T-cell (primary cell): Measurements from ENCODE around the gene XG. TPM values are rescaled to one million over a fixed set of nuclear protein-coding genes. Genes with fewer than 3 reads are reported as not detected.

Source experiments
- ATAC-seq, 4 experiments: fragments of 200-7000 bp in 3 of 4; fragments of 150-1000 bp in 1 of 4; cut with Tn5 transposase; replicated peaks in 1 of 4; 1 replicate in 3 of 4; 2 replicates in 1 of 4; pipeline ENCODE4 v1.10.0; 2021; ENCODE audit warnings: moderate library complexity in 3 of 4, mild to moderate bottlenecking in 2 of 4, moderate number of reproducible peaks in 1 of 4
- CTCF ChIA-PET, 2 donors: fragments of 300-600 bp; sonication (Branson Sonifier 250); formaldehyde crosslinking; loops; one replicate each; lab custom pipeline; 2022; ENCODE audit warnings: antibody characterized with exemption in 2 of 2; lab: Charles Lee
- POLR2A ChIA-PET, 2 donors: fragments of 300-600 bp; sonication (Branson Sonifier 250); formaldehyde crosslinking; loops; one replicate each; lab custom pipeline; 2022; ENCODE audit warnings: antibody characterized with exemption in 2 of 2; lab: Charles Lee
- DNase-seq, 35 experiments: peaks; one replicate each; pipeline versions ENCODE4 v3.0.0 to v3.0.0-alpha.2; 2013 to 2023
- H3K27ac ChIP-seq: one replicate; pipeline ENCODE4 v1.5.1; 2013; ENCODE audit warnings: low read length
- H3K27me3 ChIP-seq, 2 experiments: replicated peaks in 1 of 2; 1 replicate in 1 of 2; 2 replicates in 1 of 2; pipeline versions ENCODE4 v1.6.1 to v1.7.0; 2013; ENCODE audit warnings: low read length in 1 of 2, mixed read lengths in 1 of 2; ENCODE audit not compliant: control insufficient read depth in 2 of 2, insufficient read depth in 2 of 2; ENCODE audit errors: extremely low read depth in 1 of 2
- H3K36me3 ChIP-seq, 2 donors: 1 replicate in 1 of 2; 2 replicates in 1 of 2; pipeline versions ENCODE4 v1.6.1 to v1.7.0; 2013; ENCODE audit warnings: low read length in 1 of 2; ENCODE audit not compliant: control insufficient read depth in 2 of 2, insufficient read depth in 1 of 2; ENCODE audit errors: extremely low read depth in 1 of 2
- H3K4me1 ChIP-seq, 2 experiments: 1 replicate in 1 of 2; 2 replicates in 1 of 2; pipeline versions ENCODE4 v1.6.1 to v1.7.0; 2013; ENCODE audit warnings: low read length in 2 of 2, mixed read lengths in 1 of 2; ENCODE audit not compliant: insufficient read depth in 2 of 2, control insufficient read depth in 1 of 2; ENCODE audit errors: extremely low read depth in 1 of 2
- H3K4me3 ChIP-seq, 2 donors: 1 replicate in 1 of 2; 2 replicates in 1 of 2; pipeline versions ENCODE4 v1.5.1 to v1.7.0; 2013; ENCODE audit warnings: mild to moderate bottlenecking in 2 of 2, low read length in 1 of 2, moderate library complexity in 1 of 2; ENCODE audit not compliant: control insufficient read depth in 1 of 2; ENCODE audit errors: extremely low read depth in 1 of 2
- H3K9me3 ChIP-seq: 2 replicates; pipeline ENCODE4 v1.7.0; 2013
- H3K27ac Mint-ChIP-seq, 2 donors: one replicate each; pipeline ENCODE4 v1.8.0; 2020 to 2021; ENCODE audit warnings: mild to moderate bottlenecking in 2 of 2, mixed read lengths in 2 of 2
- H3K27me3 Mint-ChIP-seq, 2 donors: one replicate each; pipeline ENCODE4 v1.8.0; 2021 to 2022; ENCODE audit warnings: mixed read lengths in 2 of 2
- H3K36me3 Mint-ChIP-seq: one replicate; pipeline ENCODE4 v1.8.0; 2021; ENCODE audit warnings: mixed read lengths
- H3K4me1 Mint-ChIP-seq, 3 donors: one replicate each; pipeline ENCODE4 v1.8.0; 2020 to 2022; ENCODE audit warnings: mixed read lengths in 3 of 3, mild to moderate bottlenecking in 1 of 3
- H3K4me3 Mint-ChIP-seq, 3 donors: one replicate each; pipeline ENCODE4 v1.8.0; 2020 to 2022; ENCODE audit warnings: mild to moderate bottlenecking in 3 of 3, mixed read lengths in 3 of 3, moderate library complexity in 3 of 3
- H3K9me3 Mint-ChIP-seq, 3 donors: one replicate each; pipeline ENCODE4 v1.8.0; 2020 to 2022; ENCODE audit warnings: mixed read lengths in 3 of 3
- WGBS: methylation state at CpG from one replicate; pipeline ENCODE4 v1.1.5; 2013; ENCODE audit warnings: missing lambda C conversion rate; ENCODE audit not compliant: insufficient coverage; 5-methylcytosine and 5-hydroxymethylcytosine counted together
- total RNA-seq, 35 experiments: library from RNA in 6 of 35; stranded (reverse) in 6 of 35; fragments of 120-200 nt in 1 of 35; gene quantifications; one replicate each; pipeline versions ENCODE4 v1.2.1 to v1.2.4 and lab custom pipeline; 2013 to 2026

Gene XG
- total RNA-seq, 5 donors from 2014 or later (not counting 1 experiment from before 2014, with no cell fraction given), result 0.13 to 1.5 TPM; not detected in 3

DNA sequence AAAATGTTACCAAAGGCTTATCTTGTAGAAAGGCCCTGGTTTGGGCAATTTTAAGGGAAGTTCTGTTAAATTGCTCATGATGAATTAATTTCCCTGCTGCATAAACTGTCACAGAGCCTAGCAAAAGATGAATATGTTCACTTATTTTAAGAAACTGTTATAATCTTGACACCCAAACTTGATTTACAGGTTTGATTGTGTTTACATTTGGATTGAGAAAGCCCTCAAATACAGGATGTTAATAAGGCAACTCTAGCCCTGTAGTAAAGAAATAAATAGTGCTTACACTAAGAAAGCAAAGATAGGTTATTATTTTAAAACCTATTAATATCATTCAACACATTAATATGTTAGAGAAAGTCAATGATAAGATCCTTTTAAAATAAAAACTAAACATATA lies 95.2 kb downstream of the XG start:
- ChIA-PET POLR2A (no interaction called here), CTCF (no interaction called here)
- Histone ChIP-seq H3K27ac (no peak overlapping the region), H3K4me1 (no peaks in the 10 kb centered on the region), H3K27me3 (no peaks in the 10 kb centered on the region), H3K36me3 (no peaks in the 10 kb centered on the region), H3K9me3 (no peaks in the 10 kb centered on the region), H3K4me3 (no peak overlapping the region)
- Mint-ChIP-seq H3K9me3 (no peaks in the 10 kb centered on the region), H3K27me3 (peaks cover 6 to 14% of the 10 kb centered on the region in 2 donors), H3K27ac (no peak overlapping the region), H3K4me3 (no peak overlapping the region), H3K36me3 (no peaks in the 10 kb centered on the region), H3K4me1 (no peaks in the 10 kb centered on the region)
- no peak for DNase-seq
- ATAC-seq, result no peak

DNA sequence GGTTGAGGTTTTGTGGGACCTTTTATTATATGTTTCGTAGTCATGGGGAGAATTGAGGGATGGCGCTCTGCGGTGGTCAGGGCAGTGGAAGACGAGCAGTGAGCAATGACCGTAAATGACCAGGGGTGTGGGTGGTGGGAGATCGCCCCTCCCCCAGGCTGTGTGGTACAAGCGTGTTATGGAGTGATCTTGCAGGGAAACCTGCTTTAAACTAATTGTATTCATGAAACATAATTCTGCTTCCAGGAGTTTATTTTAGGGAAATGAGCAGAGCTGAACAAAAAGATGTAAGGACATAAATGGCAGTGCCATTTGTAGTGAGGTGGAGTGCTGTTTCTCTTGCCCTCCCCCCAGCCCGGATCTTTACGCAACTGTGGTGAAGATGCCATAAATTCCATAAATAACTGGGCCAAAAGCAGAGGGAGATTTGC lies 97.0 kb downstream of the XG start:
- Mint-ChIP-seq H3K9me3 (no peaks in the 10 kb centered on the region), H3K27ac (no peak overlapping the region), H3K27me3 (peaks cover 6 to 14% of the 10 kb centered on the region in 2 donors), H3K36me3 (no peaks in the 10 kb centered on the region), H3K4me1 (no peaks in the 10 kb centered on the region), H3K4me3 (no peak overlapping the region)
- Histone ChIP-seq H3K27me3 (no peaks in the 10 kb centered on the region), H3K9me3 (no peaks in the 10 kb centered on the region), H3K4me1 (no peaks in the 10 kb centered on the region), H3K36me3 (no peaks in the 10 kb centered on the region), H3K27ac (no peak overlapping the region), H3K4me3 (no peak overlapping the region)
- no peak for DNase-seq
- ChIA-PET POLR2A (no interaction called here), CTCF (no interaction called here)
- no CpG with 5 or more reads among the region's 9 CpGs for WGBS
- no peak for ATAC-seq

DNA sequence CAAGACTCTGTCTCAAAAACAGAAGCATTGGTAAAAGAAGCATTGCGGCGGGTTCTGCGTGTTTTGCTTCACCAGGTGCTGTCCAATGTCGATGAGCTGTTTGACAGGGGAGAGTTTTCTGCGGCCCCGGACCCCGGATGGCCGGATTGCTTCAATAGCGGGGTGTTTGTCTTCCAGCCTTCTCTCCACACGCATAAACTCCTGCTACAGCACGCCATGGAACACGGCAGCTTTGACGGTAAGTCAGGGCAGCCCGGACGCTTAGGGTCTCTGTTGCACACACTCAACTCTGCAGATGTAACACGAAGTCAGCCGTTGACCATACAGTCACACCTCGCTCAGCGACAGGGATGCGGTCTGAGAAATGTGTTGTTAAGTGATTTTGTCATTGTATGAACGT lies 103.1 kb downstream of the XG start:
- Histone ChIP-seq H3K9me3 (no peaks in the 10 kb centered on the region), H3K36me3 (no peaks in the 10 kb centered on the region), H3K27ac (no peak overlapping the region), H3K4me1 (no peaks in the 10 kb centered on the region), H3K4me3 (no peak overlapping the region), H3K27me3 (no peaks in the 10 kb centered on the region)
- ChIA-PET POLR2A (no interaction called here), CTCF (no interaction called here)
- H3K4me1 Mint-ChIP-seq, result no peaks in the 10 kb centered on the region
- no peaks in the 10 kb centered on the region for H3K36me3 Mint-ChIP-seq
- H3K27ac Mint-ChIP-seq, result no peak overlapping the region
- peaks cover 0 to 3% of the 10 kb centered on the region in 2 donors for H3K27me3 Mint-ChIP-seq
- DNase-seq, result no peak
- no peaks in the 10 kb centered on the region for H3K9me3 Mint-ChIP-seq
- no peak for ATAC-seq
- no peak overlapping the region for H3K4me3 Mint-ChIP-seq
- 96% methylated on average over 6 of the region's 21 CpGs for WGBS

DNA sequence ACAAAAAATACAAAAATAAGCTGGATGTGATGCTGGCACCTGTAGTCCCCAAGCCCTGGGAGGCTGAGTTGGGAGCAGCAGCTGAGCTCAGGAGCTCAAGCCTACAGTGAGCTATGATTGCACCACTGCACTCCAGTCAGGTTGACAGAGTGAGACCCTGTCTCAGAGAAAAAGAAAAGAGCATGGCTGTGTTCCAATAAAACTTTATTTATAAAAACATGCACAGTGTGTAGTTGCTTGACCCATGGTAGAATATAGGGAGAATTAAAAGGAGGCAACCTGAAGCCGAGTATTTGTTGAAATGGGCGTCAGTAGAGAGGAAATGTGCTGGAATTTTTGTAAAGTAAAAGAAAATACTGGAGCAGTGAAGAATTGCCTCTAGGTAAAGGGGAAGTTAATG lies 103.9 kb downstream of the XG start:
- no peaks in the 10 kb centered on the region for H3K36me3 Mint-ChIP-seq
- H3K9me3 ChIP-seq, result no peaks in the 10 kb centered on the region

DNA sequence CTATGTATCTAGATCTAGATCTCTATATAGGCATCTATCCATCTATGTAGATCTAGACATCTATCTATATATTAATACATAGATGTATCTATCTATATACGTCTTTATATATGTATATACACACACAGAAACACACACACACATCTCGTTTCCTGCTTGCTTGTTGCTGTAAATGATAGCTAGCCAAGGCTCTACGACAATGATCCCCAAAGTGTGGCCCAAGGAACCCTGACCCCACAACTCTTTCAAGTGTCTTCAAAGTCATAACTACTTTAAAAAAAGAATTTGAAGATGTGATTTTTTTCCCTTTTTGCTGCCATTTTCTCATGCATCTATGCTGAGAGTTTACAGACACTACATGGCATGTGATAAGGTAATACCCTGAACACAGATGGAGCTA lies 105.7 kb downstream of the XG start:
- H3K4me1 ChIP-seq, result no peaks in the 10 kb centered on the region
- CTCF ChIA-PET, result no interaction called here
- H3K4me3 ChIP-seq, result no peak overlapping the region
- POLR2A ChIA-PET, result no interaction called here
- H3K9me3 ChIP-seq, result no peaks in the 10 kb centered on the region
- no peak overlapping the region for H3K4me3 Mint-ChIP-seq
- H3K27ac Mint-ChIP-seq, result no peak overlapping the region
- H3K27me3 Mint-ChIP-seq, result peaks cover 3 to 7% of the 10 kb centered on the region in 2 donors
- no peak overlapping the region for H3K27ac ChIP-seq
- peaks cover 0 to 7% of the 10 kb centered on the region in 2 experiments for H3K27me3 ChIP-seq
- WGBS, result no CpG with 5 or more reads among the region's 3 CpGs
- DNase-seq (no peak), ATAC-seq (no peak)
- no peaks in the 10 kb centered on the region for H3K36me3 Mint-ChIP-seq
- H3K4me1 Mint-ChIP-seq, result no peaks in the 10 kb centered on the region
- H3K9me3 Mint-ChIP-seq, result no peaks in the 10 kb centered on the region
- H3K36me3 ChIP-seq, result no peaks in the 10 kb centered on the region

More for the DNA sequence above, 103.9 kb downstream of the XG start:
- no peak overlapping the region for H3K4me3 Mint-ChIP-seq
- Histone ChIP-seq H3K4me1 (no peaks in the 10 kb centered on the region), H3K36me3 (no peaks in the 10 kb centered on the region), H3K4me3 (no peak overlapping the region), H3K27ac (no peak overlapping the region), H3K27me3 (no peaks in the 10 kb centered on the region)
- POLR2A ChIA-PET, result no interaction called here
- H3K27ac Mint-ChIP-seq, result no peak overlapping the region
- no peak for DNase-seq
- WGBS, result no CpG with 5 or more reads among the region's 2 CpGs
- ATAC-seq, result no peak
- H3K4me1 Mint-ChIP-seq, result no peaks in the 10 kb centered on the region
- H3K27me3 Mint-ChIP-seq, result no peaks in the 10 kb centered on the region
- H3K9me3 Mint-ChIP-seq, result no peaks in the 10 kb centered on the region
- CTCF ChIA-PET, result no interaction called here

DNA sequence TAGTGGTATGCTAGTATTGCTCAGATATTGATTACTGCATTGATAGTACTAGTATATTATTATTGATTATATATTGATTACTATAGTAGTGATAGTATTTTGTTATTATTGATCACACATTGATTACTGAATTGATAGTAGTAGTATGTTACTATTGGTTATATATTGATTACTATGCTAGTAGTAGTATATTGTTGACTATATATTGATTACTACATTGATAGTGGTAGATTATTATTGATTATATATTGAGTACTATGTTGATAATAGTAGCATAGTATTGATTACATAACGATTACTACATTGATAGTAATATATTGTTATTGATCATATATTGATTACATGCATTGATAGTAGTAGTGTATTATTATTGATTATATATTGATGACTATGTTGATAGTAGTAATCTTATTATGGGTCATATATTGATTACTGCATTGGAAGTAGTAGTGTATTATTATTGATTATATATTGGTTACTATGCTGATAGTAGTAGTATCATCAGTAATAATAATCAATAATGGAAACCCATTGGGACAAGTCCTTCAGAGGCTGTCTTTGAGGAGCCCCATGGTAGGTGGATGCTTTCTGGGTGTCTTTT lies 107.5 kb downstream of the XG start:
- DNase-seq, result no peak
- CTCF ChIA-PET, result no interaction called here
- H3K36me3 Mint-ChIP-seq, result no peaks in the 10 kb centered on the region
- H3K27ac ChIP-seq, result no peak overlapping the region
- no peaks in the 10 kb centered on the region for H3K4me1 Mint-ChIP-seq
- H3K36me3 ChIP-seq, result no peaks in the 10 kb centered on the region
- no peaks in the 10 kb centered on the region for H3K4me1 ChIP-seq
- H3K27me3 Mint-ChIP-seq, result peaks cover 3 to 14% of the 10 kb centered on the region in 2 donors
- peaks cover 0 to 7% of the 10 kb centered on the region in 2 experiments for H3K27me3 ChIP-seq
- H3K4me3 Mint-ChIP-seq, result no peak overlapping the region
- no peak overlapping the region for H3K4me3 ChIP-seq
- no peak overlapping the region for H3K27ac Mint-ChIP-seq
- POLR2A ChIA-PET, result no interaction called here
- H3K9me3 ChIP-seq, result no peaks in the 10 kb centered on the region
- WGBS, result no CpG with 5 or more reads among the region's 1 CpG
- no peaks in the 10 kb centered on the region for H3K9me3 Mint-ChIP-seq
- no peak for ATAC-seq

DNA sequence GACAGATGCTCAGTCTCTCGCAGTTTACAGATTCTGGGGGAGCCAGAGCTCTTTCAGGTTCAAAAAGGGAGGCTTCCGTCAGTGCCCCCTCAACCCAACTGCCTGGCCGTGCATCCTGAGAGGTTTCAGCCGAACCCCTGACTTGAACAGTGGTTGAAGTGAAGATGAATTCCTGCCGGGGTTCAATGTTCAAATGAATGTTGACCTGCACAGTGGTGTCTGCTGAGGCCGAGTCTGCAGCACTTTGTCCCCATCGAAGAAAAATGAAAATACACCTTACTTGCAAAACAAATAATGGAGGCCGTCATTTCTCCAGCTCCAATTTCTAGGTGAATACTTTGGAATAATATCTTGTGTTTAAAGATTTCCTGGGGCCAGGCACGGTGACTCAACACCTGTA lies 110.6 kb downstream of the XG start:
- ATAC-seq (no peak), DNase-seq (no peak)
- Mint-ChIP-seq H3K36me3 (no peaks in the 10 kb centered on the region), H3K27ac (no peak overlapping the region), H3K27me3 (peaks cover 9 to 26% of the 10 kb centered on the region in 2 donors), H3K4me3 (no peak overlapping the region), H3K4me1 (no peaks in the 10 kb centered on the region), H3K9me3 (no peaks in the 10 kb centered on the region)
- Histone ChIP-seq H3K4me3 (no peak overlapping the region), H3K4me1 (no peaks in the 10 kb centered on the region), H3K27me3 (peaks cover 0 to 9% of the 10 kb centered on the region in 2 experiments), H3K9me3 (no peaks in the 10 kb centered on the region), H3K36me3 (no peaks in the 10 kb centered on the region), H3K27ac (no peak overlapping the region)
- WGBS, result no CpG with 5 or more reads among the region's 9 CpGs
- ChIA-PET CTCF (no interaction called here), POLR2A (interaction anchor here in 1 of 2 donors (0.6 kb wide), 1 partner anchor 18 kb away, joined by 3 read pairs; no protein-coding TSS in a partner anchor)
